GM18909 (cell line): ENCODE results near the gene CTSD.

Source experiments
- ATAC-seq: cut with Tn5 transposase; IDR thresholded peaks from one replicate; pipeline ENCODE4 v1.9.1; 2021; ENCODE audit warnings: mild to moderate bottlenecking; ENCODE audit not compliant: unreplicated experiment, poor library complexity

CTSD gene

DNA sequence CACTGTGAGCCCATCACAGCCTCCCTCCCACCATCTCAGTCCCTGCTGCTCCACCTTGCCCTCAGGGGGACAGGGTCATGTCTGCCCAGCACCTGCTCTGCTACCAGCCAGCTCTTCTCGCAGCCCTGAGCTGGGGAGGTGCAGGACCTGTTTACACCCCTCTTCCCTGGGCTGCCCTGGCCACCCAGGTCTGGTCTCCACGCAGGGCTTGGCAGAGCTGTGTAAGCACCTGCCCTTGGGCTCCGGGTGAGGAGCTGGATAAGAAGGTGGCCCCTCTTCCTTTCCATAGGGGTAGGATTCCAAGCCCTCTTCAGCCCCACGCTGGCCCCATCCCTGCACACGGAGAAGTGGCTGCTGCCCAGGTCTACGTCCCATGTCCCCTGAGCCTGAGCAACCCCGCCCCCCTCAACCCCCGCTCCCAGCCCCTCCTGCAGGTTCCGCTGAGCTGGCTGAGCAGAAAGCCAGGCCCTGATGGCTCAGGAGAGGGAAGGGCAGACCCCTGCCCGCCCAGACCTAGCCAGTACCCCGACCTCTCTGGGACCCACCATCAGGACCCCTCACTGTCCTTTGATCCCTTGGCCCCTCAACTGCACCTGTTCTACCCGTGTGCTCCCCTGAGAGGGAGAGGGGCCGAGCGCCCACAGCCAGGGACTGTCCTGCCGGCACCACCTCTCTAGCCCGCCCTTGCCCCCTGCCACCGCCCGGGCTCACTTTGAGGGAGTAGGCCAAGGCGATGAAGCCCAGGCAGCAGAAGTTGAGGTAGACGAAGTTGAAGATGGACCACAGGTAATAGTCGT lies 16.6 kb downstream of the CTSD start:
- no peak for ATAC-seq

DNA sequence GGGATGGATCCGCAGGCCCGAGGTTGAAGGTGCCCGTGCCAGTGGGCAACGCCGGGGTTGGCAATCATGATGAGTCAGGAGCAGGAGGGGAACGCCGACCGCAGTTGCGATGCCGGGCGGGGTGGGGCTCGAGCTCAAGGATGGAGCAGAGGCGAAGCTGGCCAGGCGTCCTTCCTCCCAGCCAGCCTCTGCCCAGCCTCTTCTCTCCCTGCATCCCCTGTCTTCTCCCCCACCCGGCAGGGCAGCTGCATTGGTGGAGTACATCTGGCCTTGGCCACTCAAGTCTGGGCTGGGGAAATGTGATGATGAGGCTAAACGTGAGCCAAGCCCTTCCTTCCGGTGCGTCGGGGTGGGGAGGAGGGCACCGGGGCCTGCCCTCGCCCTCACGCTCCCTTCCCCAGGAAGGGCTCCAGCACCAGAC lies 17.2 kb downstream of the CTSD start:
- no peak for ATAC-seq

DNA sequence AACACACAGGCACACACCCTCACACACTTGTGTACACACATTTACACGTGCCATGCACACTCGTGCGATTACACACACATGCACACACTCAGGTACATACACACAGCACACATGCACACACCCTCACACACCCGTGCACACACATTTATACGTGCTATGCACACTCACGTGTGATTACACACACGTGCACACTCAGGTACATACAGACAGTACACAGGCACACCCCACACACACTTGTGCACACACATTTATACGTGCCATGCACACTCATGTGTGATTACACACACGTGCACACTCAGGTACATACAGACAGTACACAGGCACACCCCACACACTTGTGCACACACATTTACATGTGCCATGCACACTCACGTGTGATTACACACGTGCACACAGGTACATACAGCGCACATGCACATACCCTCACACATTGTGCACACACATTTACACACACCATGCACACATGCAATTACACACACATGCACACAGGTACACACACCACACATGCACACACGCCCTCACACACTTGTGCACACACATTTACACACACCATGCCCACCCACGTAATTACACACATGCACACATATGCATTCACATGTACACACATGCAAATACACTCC lies 17.9 kb downstream of the CTSD start:
- no peak for ATAC-seq

DNA sequence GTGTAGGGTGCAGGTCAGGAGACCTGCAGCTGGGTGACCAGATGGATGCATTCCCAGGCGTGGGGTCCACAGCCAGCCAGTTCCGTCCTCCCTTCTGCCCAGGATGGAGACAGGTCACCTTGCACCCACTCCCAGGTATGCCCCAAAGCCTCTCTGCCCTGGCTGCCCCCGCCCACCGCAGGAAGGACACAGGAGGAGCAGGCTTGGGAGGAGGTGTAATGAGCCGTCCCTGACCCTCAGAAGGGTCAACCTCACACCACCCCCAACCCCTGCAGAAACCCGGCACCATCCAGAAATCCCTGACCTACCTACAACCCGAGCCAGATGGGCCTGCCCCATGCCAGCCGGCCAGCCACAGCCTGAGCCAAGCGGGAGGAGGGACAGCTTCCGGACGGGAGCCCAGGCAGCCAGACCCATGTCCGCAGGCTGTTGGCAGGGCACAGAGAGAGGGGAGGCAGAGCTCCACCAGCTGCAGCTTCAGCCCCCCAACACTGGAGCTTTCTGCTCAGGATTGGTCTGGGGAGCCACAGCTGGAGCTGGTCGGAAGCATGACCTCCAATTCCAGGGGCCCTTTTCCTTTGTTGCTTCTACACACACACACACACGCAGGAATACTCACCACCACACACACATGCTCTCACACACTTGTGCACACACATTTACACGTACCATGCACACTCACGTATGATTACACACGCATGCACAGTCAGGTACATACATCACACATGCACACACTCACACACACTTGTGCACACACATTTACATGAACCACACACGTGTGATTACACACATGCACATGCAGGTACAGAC lies 18.6 kb downstream of the CTSD start:
- no peak for ATAC-seq

DNA sequence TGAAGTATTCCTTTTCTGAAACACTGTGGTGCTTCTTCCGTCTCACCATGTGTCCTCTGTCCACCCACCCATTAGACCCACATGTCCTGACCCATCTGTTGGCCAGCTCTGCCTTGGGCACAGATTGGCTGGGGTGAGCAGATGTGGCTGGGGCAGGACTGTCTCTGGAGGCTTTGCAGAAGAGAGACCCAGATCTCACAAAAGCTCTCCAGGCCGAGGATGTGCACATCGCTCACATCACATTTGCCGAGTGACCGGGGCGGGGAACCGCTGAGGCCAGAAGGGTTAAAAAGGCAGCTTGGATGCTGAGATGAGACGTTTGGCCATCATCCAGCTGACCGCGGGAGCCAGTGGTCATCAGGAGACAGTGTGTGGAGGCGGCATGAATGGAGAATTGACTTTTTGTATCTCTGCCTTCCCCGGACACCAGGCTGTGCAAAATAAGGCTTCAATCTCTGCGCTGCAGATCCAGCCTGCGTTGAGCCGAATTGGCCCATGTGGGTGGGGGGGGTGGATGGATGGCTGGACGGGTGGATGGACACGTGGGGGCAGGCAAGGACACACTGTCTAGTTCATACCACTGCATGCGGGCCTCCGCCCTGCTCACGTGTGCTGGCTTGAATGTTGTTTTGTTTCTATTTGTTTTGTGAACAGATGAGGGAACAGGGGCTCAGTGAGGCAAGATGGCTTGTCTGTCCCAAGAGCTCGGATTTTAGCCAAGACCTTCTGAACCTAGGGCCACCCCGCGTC lies 19.4 kb downstream of the CTSD start:
- ATAC-seq, result no peak

DNA sequence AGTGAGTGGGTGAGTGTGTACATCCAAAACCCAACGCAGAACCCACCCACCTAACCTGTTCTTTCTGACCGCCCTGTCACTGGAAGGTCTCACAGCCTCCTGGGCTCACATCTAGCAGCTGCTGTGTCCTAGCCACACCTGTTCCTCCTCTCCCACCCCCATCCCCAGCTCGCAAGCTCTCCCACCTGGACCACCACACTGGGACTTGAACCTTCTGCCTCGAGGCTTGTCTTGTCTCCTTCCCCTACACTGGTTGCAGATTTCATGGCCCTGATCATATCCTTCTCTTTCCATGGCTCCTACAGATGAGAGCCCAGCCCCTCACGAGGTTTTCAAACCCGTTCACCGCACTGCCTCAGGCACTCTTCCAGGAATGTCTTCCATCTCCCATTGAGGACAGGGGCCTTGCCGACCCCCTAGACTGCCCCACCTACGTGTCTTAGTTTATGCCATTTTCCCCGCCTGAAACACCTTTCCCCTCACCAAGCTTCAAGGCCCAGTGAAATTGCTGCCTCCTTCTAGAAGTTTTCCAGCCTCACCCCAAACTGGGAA lies 20.1 kb downstream of the CTSD start:
- no peak for ATAC-seq

DNA sequence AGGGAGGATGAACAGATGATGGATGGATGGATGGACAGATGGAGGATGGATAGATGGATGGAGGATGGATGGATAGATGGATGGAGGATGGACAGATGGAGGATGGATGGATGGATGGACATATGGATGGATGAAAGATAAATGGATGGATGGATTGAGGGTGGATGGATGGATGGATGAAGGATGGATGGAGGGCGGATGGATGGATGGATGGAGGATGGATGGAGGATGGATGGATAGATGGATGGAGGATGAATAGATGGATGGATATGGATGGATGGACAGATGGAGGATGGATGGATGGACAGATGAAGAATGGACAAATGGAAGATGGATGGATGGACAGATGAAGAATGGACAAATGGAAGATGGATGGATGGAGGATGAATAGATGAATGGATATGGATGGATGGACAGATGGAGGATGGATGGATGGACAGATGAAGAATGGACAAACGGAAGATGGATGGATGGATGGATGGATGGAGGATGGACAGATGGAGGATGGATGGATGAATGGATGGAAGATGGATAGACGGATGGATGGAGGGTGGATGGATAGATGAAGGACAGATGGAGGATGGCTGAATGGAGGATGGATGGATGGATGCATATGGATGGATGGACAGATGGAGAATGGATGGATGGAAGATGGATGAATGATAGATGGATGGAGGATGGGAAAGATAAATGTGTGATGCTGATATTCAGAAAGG lies 20.7 kb downstream of the CTSD start:
- no peak for ATAC-seq

DNA sequence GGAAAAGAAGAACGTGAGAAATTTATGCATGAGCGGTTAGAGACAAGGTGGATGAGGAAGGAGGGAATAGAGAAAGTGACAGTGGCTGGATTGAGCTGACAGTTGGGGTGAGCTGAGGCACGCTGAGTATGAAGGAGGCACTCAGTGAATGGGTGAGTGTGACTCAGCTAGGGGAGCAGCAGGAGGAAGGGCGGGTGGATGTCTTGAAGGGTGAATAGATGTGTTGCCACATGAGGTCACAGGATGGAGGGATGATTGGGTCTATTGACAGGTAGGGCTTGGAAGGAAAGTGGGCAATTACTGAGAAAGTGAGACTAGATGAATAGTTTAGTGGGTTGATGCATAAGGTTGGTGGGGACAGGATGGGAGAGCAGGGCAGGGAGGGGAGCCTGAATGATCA lies 21.4 kb downstream of the CTSD start:
- no peak for ATAC-seq

DNA sequence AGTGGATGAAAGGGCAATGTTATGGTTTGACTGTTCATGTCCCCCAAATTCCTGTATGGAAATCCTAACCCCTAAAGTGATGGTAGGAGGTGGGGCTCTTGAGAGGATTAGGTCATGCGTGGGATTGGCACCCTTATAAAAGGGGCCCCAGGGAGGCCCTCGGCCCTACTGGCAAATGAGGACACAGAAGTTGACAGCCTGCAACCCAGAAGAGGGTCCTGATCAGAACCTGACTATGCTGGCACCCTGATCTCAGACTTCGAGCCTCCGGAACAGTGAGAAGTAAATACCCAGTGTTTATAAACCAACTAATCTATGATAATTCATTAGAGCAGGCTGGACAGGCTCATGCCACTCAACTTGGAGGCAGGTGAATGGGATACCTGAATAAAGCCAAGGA lies 22.0 kb downstream of the CTSD start:
- no peak for ATAC-seq

DNA sequence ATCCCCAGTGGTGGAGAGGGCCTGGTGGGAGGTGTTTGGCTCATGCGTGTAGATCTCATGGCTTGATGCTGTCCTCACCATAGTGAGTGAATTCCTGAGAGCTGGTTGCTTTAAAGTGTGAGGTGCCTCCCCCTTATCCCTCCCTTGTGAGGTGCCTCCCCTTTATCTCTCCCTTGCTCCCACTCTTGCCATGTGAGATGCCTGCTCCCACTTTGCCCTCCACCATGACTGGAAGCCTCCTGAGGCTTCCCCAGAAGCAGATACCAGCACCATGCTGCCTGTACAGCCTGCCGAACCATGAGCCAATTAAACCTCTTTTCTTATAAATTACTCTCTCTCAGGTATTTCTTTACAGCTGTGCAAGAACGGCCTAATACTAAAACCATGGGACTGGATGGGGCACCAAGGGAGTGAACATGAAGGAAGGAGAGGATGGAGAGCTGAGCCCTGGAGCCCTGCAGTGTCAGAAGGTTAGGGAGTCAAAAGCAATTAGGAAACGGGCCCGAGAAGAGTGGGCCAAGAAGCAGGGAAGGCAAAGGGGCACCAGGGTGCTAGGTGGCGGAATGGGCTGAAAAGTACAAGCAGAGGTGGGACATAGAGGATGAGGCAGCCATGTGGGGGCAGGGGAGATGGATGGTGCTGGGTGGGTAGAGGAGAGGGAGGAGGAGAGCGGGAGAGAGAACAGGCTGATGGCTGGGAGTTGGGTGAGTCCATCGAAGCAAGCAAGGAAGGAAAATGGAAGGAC lies 22.8 kb downstream of the CTSD start:
- ATAC-seq, result no peak

DNA sequence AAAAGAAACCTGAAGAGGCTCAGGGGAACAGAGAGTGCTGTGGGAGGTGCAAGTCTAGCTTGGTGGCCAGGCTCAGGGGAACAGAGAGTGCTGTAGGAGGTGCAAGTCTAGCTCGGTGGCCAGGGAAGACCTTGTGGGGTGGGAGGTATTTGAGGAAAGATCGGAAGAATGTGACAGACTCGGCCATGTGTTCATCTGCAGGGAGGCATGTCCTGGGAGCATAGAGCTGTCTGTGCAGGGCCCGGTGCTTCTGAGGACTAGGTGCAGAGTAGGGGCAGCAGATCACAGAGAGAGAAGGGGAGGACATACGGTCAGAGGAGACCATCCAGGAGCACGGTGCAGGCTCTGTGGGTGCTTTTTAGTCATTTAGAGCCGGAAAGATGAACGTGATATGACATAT lies 24.2 kb downstream of the CTSD start:
- no peak for ATAC-seq

DNA sequence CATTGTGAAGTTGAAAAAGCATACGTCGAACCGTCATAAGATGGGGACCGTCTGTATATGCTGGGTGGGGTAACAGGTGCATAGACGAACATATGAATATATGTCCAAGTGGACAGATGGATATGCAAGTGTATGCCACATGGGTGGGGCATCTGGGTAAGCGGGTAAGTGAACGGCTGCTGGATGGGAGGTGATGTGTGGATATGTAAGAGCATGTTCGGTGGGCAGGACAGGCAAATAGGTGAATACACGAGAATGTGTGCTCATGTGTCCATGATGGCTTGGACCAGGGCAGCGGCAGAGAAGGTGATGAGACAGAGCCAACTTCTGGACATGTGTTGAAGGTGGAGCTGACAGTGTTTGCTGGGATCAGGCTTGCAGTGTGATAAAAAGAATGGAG lies 25.3 kb downstream of the CTSD start:
- ATAC-seq, result no peak

DNA sequence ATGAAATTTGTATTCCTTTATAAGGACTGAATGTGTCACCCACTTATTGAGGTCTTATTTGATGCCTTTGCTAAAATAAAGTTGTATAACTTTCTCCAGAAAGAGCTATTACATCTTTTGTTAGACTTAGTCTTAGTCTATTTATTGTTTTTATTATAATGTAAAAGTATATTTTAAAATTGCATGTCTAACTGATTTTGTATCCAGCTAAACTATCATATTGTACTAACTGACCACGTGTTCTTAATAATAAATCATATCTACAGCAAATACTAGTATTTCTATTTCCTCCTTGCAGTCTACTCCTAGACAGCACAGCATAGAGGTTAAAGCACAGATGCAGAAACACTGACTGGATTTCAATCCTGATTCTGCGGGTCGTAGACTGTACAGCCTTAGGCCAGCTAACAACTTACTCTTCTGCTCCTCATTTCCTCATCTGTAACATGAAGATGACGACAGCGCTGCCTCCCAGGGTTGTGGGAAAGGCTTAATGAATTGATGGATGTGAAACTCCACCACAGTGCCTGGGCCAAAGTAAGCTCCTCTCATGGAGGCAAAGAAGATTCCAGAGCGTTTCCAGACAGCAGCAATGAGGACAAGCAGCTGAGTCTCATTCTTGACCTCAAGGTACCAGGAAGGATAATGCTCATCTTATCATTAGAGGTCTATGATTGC lies 26.5 kb downstream of the CTSD start:
- no peak for ATAC-seq

DNA sequence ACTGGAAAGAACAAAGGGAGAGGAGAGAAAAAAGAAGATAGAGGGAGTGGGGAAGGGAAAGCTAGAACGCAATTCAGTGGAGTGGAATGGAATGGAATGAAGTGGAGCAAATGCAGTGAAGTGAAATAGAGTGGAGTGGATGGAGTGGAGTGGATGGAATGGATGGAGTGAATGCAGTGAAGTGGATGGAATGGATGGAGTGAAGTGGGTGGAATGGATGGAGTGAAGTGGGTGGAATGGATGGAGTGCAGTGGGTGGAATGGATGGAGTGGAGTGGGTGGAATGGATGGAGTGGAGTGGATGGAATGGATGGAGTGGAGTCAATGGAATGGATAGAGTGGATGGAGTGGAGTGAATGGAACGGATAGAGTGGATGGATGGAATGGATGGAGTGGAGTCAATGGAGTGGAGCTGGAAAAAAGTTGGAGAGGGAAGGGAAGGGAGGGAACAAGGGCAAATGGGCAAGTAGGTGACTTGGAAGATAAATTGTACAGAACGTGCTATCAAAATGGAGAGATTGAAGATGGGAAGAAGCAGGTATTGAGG lies 27.2 kb downstream of the CTSD start:
- no peak for ATAC-seq

DNA sequence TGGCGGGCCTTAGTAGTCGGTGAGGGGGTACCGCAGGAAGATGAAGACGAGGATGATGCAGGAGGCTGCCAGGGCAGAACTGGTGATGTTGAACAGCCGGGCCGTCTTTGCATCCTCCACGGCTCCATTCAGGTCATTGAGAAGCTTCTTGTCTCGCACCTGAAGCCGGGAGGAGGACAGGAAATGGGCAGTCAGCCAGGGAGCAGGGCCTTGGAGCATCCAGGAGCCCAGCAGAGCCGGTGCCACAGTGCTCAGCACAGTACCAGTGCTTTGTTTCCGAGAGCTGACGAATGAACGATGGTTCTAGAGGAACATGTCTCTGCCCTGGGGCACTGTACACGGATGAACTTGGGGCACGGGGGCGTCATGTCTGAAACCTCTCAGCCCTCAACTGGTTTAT lies 28.5 kb downstream of the CTSD start:
- ATAC-seq, result no peak

DNA sequence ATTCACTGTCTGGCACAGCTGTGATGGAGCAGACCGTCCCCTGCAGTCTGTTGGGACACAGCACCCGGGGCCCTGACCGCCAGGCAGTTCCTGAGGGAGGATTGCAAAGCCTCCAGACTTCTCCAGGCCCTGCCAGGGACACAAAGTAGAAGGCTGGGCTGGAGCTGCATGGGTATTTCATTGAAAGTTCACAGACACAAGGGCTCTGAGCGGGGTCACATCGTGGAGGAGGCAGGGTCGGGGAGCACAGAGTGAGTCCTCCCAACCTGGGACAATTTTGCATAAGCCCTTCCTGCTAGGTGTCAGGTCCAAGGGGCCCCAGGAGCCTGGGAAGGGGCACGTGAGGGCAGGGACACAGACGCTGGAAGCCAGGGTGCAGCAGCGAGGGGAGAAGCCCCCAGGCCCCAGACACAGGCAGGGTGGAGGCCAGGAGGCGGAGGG lies 29.1 kb downstream of the CTSD start:
- ATAC-seq, result no peak

DNA sequence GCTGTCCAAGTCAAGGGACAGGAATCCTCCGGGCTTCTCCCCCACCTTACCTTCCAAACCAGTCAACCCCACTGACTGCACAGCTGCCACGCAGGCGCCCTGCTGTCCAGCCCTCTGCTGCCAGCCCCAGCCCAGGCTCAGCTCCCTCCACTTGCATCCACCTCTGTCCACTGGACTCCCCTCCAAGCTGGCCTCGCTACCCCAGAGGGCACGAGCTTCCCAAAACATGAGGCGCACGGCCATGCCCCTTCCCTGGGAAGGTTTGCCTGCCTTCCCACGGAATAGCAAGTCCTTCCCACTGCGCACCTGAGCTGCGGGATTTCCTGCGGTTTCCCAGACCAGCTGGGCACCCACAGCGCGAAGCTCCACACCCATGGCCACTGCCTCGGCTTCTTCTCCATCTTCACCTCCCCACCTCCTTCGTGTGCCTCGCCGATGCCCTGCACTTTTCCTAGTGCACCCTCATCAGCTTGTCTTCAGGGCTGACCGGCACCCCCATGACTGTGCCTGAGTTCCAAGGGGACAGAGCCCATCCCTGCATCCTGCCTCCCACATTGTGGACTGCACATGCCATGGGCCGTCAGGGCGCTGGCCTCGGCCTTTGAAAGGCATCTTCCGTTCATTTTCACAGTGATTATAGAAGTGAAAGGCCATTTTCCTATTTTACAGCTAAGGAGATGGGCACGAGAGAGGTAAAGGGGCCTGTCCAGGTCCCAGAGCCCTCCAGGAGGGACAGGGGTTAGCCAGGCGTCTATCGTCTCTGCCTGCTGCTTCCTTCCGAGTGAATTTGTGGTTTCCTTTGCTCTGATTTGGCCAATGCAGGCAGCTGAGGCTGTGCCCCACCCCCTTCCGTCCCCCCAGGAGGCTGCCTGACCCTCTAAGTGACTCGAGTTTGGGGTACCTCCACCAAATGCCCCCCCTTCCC lies 29.7 kb downstream of the CTSD start:
- no peak for ATAC-seq
